Stimulated activated CD8-positive, alpha-beta memory T cell treated with anti-CD3 and anti-CD28 coated beads, Interleukin-12 subunit alpha, Interleukin-12 subunit beta, amount 100 ng/mL, for 4 hours (primary cell): ENCODE data around the gene COL9A3.

Experiments used
- DNase-seq: peaks from one replicate; pipeline ENCODE4 v3.0.0-alpha.2; 2020; ENCODE audit warnings: low read depth

COL9A3 gene

GRCh38 chr20:62778601-62779416, 38.0 kb upstream of the COL9A3 start:
- DNase-seq = no peak

- DNase-seq = no peak
Observed at GRCh38 chr20:62779417-62779685, 37.5 kb upstream of the COL9A3 start.

DNA sequence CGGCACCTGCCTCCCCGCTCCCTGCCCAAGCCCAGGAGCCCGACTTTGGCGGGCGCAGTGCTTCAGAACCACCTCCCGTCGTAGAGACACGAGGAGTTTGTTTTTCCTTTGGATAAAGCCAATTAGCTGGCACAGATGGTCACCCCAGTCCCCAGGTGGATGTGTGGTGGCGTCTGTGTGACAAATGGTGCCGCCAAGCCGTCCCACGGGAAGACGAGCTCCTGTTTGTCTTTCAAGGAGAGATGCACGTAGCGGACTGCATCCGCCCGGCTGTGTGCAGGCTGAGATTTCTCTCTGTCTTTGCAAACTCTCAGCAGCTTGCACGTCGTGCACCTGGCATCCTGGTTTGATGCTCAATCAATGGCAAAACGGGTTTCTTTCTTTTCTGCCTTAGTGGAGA, 36.6 kb upstream of the COL9A3 start:
- DNase-seq = no peak

DNA sequence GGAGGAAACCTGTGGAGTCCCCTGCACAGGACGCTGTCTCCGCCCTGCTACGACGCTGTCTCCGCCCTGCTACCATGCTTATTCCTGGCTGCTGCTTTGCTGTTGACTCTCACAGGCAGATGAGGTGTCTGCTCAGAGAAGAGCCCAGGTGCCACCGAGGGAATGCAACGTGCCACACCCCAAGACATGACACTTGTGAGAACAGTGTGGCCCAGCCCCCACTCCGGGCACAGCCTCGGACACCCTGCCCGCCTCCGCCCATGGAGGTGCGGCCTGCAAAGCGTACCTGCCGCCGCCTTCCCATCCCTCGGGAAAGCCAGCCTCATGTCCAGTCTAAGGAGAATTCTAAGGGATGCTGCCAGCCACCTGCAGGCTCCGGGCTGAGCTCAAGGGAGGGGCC, 36.2 kb upstream of the COL9A3 start:
- no peak for DNase-seq

- no peak for DNase-seq
Observed at GRCh38 chr20:62782149-62782892, 34.5 kb upstream of the COL9A3 start.

- DNase-seq = no peak
Observed at GRCh38 chr20:62782893-62783278, 34.0 kb upstream of the COL9A3 start.

- DNase-seq = no peak
Observed at GRCh38 chr20:62784497-62784896, 32.4 kb upstream of the COL9A3 start.

GRCh38 chr20:62785393-62785792, 31.5 kb upstream of the COL9A3 start:
- no peak for DNase-seq

DNA sequence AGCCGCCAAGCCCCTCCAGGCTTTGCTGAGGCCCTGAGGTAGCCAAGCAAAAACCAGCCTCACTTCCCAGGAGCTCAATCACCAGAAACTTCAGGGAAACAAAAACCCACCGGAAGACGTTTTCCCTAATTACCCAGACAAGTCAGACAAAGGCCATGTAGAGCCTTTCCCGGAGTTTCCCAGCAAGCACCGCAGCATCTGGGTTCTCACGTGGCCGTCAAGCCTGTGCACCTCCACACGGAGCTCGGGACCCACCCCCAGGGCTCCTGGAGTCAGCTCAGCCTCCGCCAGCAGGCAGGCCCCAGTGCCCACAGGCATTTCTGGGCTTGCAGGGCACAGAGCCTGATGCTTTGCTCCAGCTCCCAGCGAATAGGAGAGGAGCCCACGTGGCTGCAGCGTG, 30.7 kb upstream of the COL9A3 start:
- no peak for DNase-seq

DNA sequence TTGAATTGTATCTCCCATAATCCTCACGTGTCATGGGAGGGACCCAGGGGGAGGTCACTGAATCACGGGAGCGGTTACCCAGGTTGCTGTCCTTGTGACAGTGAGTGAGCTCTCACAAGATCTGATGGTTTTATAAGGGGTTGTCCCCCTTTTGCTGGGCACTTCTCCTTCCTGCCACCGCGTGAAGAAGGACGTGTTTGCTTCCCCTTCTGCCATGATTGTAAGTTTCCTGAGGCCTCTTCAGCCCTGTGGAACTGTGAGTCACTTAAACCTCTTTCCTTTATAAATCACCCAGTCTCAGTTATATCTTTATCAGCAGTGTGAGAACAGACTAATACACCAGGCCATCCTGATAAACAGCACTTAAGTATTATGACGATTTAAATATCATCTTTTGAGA, 29.5 kb upstream of the COL9A3 start:
- DNase-seq = no peak

GRCh38 chr20:62787866-62788265, 29.0 kb upstream of the COL9A3 start:
- no peak for DNase-seq

- DNase-seq = no peak
Observed at GRCh38 chr20:62788607-62789006, 28.2 kb upstream of the COL9A3 start.

DNA sequence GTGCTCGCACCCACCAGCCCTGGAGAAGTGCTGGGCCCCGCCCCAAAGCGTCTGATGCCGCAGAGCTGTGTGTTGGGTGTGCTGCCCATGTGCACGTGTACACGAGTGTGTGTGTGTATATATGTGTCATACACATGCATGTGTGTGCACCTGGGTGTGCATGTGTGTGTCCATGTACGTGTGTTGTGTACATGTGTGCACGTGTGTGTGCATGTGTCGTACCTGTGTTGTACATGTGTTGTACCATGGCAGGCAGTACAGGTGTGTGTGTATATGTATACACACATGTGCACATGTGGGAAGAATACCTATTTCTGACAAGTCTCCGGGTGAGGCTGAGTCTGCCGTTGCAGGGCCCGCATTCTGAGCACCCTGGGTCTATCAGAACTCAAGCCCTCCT, 26.8 kb upstream of the COL9A3 start:
- no peak for DNase-seq

DNA sequence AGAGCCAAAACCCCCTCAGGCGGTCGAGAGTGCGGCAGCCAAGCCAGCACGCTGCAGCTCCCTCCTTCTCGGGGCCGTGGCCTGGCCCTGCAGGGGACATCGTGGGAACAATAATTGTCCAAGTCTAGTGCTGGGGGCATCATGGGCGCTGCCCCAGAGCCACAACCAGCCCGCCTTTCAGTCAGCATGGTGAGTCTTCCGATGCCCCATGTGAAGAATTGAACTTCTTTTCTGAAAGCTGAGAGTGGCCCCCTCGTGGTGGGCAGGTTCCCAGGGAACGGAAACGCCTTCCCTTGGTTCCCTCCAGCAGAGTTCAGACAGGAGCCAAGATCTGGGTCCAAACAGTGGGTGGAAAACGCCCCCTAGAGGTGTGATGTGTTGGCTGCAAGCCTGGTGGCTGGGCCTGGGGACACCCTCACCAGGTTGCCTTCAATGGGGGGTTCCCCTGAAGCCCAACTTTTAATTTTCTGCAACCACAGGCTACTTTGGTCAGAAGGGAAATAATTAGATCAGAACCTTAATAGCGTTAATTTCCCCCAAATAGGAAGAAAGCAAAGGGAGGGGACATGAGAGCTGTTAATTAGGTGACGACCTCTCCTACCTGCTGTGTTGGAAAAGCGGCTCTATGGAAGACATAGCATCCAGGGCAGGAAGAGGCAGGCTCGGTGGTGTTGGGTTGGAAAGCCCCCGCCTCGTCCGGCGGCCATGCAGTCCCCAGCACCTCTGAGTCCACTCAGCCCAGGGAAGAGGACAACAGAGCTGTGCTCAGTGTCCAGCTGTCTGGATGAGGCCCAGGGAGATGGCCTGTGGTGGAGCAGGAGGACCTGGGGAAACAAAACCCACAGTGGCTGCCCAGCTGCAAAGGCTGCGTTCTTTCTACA, 25.3 kb upstream of the COL9A3 start:
- DNase-seq = peak; percentile 54

DNA sequence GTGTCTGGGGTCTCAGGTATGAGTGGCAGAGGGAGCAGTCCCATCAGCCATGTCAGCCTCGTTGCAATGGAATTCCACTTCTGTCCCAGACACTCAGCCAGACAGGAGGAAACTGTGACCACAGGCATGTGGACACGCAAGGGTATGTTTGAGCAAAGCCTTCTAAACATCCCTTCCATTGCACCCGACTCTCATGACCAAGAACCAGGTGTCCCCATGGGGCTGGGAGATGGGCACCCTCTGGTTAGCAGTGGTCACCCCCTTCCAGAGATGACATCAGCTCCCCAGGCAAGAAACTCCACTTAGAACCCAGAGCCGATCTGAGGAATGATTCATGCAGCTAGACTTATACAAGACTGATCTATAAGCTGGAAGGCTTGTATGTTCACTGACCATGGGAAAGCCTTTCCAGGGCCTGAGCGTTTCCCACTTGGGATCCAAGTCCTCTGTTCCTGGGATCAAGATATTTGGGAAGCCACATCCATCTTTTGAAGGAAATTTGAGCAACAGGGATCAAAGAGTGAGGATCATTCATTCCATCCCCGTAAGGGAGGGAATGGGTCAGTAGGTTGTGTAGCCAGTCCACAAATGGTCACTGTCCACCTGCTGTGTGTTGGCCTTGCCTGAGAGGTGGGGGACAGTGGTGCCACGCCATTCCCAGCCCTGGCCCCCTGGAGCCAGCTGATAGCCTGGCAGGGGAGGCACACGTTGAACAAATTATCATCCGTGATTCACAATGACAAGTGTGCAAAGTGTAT, 24.5 kb upstream of the COL9A3 start:
- no peak for DNase-seq

GRCh38 chr20:62792940-62793756, 23.7 kb upstream of the COL9A3 start:
- no peak for DNase-seq

GRCh38 chr20:62793757-62794006, 23.2 kb upstream of the COL9A3 start:
- no peak for DNase-seq

- DNase-seq = peak; percentile 85
Observed at GRCh38 chr20:62794007-62794724, 22.7 kb upstream of the COL9A3 start.

DNA sequence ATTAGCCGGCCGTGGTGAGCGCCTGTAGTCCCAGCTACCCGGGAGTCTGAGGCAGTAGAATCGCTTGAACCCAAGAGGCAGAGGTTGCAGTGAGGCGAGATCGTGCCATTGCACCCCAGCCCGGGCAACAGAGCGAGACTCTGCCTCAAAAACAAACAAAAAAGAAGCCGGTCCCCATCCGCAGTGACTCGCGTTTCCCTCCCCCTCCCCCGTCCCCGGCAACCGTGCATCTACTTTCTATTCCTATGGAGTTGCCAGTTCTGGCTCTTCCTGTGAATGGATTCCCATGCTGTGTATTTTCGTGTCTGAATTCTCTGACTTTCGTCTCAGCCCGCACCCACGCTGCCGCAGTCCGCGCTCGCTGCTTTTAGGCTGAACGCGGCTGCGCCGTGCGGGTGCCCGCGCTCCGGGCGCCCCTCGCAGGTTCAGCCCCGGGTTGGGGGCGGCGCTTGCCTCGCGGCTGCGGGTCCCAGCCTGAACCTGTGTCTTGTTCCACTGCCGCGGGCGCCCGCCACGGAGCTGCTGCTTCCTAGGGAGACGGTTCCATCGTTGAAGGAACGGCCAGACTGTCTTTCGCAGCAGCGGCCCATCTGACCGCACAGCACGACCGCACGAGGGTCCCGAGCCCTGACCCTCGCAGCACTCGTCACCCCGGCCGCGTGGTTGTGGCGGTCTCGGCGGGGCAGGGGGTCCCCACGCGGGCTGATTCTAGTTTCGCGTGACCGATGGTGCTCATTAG, 21.7 kb upstream of the COL9A3 start:
- peak; percentile 55 for DNase-seq
